ENCODE data around the gene DNAJC4. TPM values are rescaled to one million over a fixed set of nuclear protein-coding genes. Genes with fewer than 3 reads are reported as not detected.

Gene DNAJC4
- total and polyA plus RNA-seq, 9 of the 15 experiments (the other 6 are each of a cell fraction or from before 2014, with no cell fraction given), result 4.0 to 32.6 (median 19.9) TPM

DNA sequence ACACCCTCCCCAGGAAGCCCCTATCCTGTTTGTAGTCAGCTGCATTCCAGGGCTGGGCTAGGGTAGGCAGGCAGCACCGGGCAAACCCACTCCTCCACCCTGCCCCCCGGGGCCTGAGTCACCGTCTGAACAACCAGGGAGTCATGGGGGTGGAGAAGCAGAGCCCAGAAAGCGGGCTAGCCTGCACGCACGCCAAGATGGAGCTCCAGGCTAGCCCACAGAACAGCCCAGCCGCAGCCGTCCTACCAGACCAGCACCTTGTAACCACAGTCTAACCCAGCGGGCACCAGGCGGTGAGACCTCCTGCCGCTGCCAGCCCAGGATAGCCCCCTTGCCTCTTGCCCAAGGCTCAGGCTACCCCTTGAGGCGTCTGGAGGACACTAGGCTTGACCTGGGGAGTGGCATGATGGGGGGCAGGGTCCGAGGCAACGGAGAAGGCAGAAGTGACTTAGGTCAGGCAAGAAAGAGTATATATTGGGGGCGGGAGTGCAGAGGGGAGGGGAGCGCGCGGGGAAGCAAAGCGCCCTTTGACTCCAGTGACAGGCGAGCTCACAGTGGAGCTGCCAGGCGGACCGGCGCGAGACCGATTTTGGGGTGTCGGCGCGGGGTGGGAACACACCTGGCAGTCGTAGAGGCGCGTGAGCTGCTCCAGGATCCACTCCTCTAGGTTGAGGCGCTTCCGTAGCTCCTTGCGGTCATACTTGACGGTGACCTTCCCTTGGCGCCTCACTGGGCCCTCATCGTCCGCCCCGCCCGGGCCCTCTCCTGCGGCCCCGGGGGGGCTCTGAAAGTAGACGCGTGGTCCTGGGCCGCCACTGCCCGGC lies 15.7 kb downstream of the DNAJC4 start (continued):
- TF ChIP-seq, protein P1, sequence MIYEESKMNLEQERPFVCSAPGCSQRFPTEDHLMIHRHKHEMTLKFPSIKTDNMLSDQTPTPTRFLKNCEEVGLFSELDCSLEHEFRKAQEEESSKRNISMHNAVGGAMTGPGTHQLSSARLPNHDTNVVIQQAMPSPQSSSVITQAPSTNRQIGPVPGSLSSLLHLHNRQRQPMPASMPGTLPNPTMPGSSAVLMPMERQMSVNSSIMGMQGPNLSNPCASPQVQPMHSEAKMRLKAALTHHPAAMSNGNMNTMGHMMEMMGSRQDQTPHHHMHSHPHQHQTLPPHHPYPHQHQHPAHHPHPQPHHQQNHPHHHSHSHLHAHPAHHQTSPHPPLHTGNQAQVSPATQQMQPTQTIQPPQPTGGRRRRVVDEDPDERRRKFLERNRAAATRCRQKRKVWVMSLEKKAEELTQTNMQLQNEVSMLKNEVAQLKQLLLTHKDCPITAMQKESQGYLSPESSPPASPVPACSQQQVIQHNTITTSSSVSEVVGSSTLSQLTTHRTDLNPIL (CRISPR knock-in tag; IDR thresholded peaks at IDR 0.05), result no peak
- no peak for TF ChIP-seq CCAR2 (IDR thresholded peaks at IDR 0.05; ENCODE audit: low read depth, low read length)
- TF ChIP-seq LEF1 (IDR thresholded peaks at IDR 0.05), result 0 out of 2 replicates have a peak, but pooled peaks have one; percentile 56
- TF ChIP-seq, protein P2, sequence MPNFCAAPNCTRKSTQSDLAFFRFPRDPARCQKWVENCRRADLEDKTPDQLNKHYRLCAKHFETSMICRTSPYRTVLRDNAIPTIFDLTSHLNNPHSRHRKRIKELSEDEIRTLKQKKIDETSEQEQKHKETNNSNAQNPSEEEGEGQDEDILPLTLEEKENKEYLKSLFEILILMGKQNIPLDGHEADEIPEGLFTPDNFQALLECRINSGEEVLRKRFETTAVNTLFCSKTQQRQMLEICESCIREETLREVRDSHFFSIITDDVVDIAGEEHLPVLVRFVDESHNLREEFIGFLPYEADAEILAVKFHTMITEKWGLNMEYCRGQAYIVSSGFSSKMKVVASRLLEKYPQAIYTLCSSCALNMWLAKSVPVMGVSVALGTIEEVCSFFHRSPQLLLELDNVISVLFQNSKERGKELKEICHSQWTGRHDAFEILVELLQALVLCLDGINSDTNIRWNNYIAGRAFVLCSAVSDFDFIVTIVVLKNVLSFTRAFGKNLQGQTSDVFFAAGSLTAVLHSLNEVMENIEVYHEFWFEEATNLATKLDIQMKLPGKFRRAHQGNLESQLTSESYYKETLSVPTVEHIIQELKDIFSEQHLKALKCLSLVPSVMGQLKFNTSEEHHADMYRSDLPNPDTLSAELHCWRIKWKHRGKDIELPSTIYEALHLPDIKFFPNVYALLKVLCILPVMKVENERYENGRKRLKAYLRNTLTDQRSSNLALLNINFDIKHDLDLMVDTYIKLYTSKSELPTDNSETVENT (CRISPR knock-in tag; IDR thresholded peaks at IDR 0.05), result 0 out of 2 replicates have a peak, but pooled peaks have one; percentile 16
- no peak for TF ChIP-seq POLR2H (tag; IDR thresholded peaks at IDR 0.05; ENCODE audit: low read depth)
- TF ChIP-seq TRIM24 (IDR thresholded peaks at IDR 0.05), result peak in 1 of 2 experiments; percentile 92; a peak in 2 of 4 replicates
- no peak for TF ChIP-seq FOXO4 (CRISPR knock-in tag; IDR thresholded peaks at IDR 0.05)
- no peak for TF ChIP-seq PPARD (CRISPR knock-in tag; IDR thresholded peaks at IDR 0.05)
- no peak for TF ChIP-seq ZNF609 (CRISPR knock-in tag; IDR thresholded peaks at IDR 0.05; ENCODE audit: borderline replicate concordance)
- no peak for TF ChIP-seq PML (IDR thresholded peaks at IDR 0.05; ENCODE audit: low read length)
- TF ChIP-seq CHCHD3 (CRISPR knock-in tag; IDR thresholded peaks at IDR 0.05), result no peak
- TF ChIP-seq POLR2G (IDR thresholded peaks at IDR 0.05; ENCODE audit: low read depth, low read length), result peak; percentile 89
- no peak for TF ChIP-seq DMBX1 (CRISPR knock-in tag; IDR thresholded peaks at IDR 0.05; ENCODE audit: borderline replicate concordance)
- no peak for TF ChIP-seq ZNF444 (CRISPR knock-in tag; IDR thresholded peaks at IDR 0.05)
- no peak for TF ChIP-seq ELF4 (CRISPR knock-in tag; IDR thresholded peaks at IDR 0.05)
- TF ChIP-seq ELF1 (tag; IDR thresholded peaks at IDR 0.05), result no peak
- TF ChIP-seq RBM14 (IDR thresholded peaks at IDR 0.05; ENCODE audit: borderline replicate concordance, insufficient read depth, low read depth, low read length), result no peak
